Measurements from ENCODE around the gene FABP7. TPM values are rescaled to one million over a fixed set of nuclear protein-coding genes. Genes with fewer than 3 reads are reported as not detected.

FABP7 gene
- total and polyA plus RNA-seq, 2 of the 13 experiments (the other 11 are each of a cell fraction or from before 2014, with no cell fraction given), result not detected

DNA sequence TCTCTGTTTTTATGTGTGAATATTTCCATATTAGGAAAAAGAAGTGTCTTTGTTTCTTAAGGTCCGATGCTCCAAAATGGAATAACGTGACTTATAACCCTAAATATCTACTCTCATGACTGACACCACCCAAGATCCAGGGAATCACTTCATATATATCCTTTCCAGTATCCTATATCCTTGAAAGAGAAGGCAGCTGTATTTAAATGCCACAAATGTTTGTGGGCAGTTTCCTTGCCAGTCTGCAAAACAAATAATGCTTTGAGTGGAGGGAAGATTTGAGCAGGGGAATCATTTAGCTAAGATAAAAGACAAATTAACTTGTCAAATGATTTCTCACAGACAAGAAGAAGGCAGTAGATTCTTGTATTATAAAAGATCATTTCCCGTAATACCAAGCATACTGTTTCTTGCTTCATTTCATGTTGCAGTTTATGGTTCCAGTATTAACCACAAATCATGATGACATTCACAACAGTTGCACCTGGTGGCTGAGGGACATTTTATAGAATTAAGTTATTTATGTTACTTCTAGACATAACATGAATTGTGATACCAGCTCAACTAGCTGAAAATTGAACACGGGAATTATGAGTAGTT, 30.0 kb upstream of the FABP7 start:
- Histone ChIP-seq H3K36me3 (replicated peaks in 1 of 2; ENCODE audit: control insufficient read depth in 1 of 2, insufficient read depth in 2 of 2, low read length in 2 of 2) (no peaks in the 10 kb centered on the region), H2AFZ (ENCODE audit: low read length) (no peak overlapping the region), H3K27ac (ENCODE audit: extremely low read length, insufficient read depth, low read length) (no peak overlapping the region), H3K27me3 (ENCODE audit: control insufficient read depth in 1 of 2, insufficient read depth in 2 of 2, low read length in 2 of 2) (peaks cover 0 to 7% of the 10 kb centered on the region in 2 experiments; a peak in 2 of 5 replicates), H4K20me1 (ENCODE audit: insufficient read depth, low read length) (no peaks in the 10 kb centered on the region), H3K4me1 (ENCODE audit: insufficient read depth, low read length) (no peaks in the 10 kb centered on the region), H3K4me3 (replicated peaks in 1 of 3; ENCODE audit: insufficient read depth in 1 of 3, low read depth in 2 of 3, low read length in 3 of 3) (no peak overlapping the region), H3K9me3 (ENCODE audit: low read length) (no peaks in the 10 kb centered on the region), H3K4me2 (ENCODE audit: low read depth, low read length) (no peak overlapping the region), H3K79me2 (ENCODE audit: insufficient read depth, low read length) (no peaks in the 10 kb centered on the region), H3K9ac (ENCODE audit: insufficient read depth, low read depth, low read length) (no peak overlapping the region)
- 30% methylated on average over 4 of the region's 4 CpGs for WGBS (ENCODE audit: low lambda C conversion rate)
- in situ Hi-C loops (cut with HindIII; ENCODE audit: extremely low pct_ligation_motif_present, low pct_unique_long_range_greater_than_20kb), result loop anchor here (25.0 kb wide), 1 partner anchor 563 kb away; no protein-coding TSS in a partner anchor
- CTCF ChIA-PET (ENCODE audit: low intra/inter-chr PET ratio, low total read pairs), result no interaction called here
- ATAC-seq (no peak), FAIRE-seq (no peak), DNase-seq (ENCODE audit: low spot score) (no peak)
- intact Hi-C loops (cut with micrococcal nuclease; ENCODE audit: unreplicated experiment), result no loop called here
- TF ChIP-seq MTF2 (CRISPR knock-in tag; IDR thresholded peaks at IDR 0.05; ENCODE audit: borderline replicate concordance) (no peak), PHF21A (CRISPR knock-in tag; IDR thresholded peaks at IDR 0.05) (no peak), GATA4 (IDR thresholded peaks at IDR 0.05; ENCODE audit: borderline replicate concordance, low read depth) (no peak)
- POLR2A ChIA-PET, result no interaction called here
- no TSS peak for BruUV-seq (replicated peaks)

DNA sequence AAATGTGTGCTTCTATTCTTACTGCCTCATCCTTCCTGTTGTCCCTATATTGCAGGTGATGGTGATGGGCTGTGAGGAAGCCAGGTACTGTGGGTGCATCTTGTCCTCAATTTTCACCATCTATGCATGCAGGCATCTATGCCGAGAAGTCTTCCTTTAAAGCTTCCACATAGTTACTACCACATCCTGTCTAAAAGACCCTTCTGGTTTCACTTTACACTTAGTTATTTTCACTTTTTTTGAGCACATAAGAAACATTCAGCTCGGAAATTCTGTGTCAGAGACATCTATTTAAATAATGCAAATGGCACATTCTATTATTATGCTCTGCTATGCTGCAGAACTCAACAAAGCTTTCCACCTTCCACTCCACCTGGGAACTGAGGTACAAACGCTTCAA, 28.2 kb upstream of the FABP7 start:
- Histone ChIP-seq H3K4me3 (replicated peaks in 1 of 3; ENCODE audit: insufficient read depth in 1 of 3, low read depth in 2 of 3, low read length in 3 of 3) (no peak overlapping the region), H3K9ac (ENCODE audit: insufficient read depth, low read depth, low read length) (no peak overlapping the region), H3K79me2 (ENCODE audit: insufficient read depth, low read length) (no peaks in the 10 kb centered on the region), H3K27ac (ENCODE audit: extremely low read length, insufficient read depth, low read length) (no peak overlapping the region), H3K27me3 (ENCODE audit: control insufficient read depth in 1 of 2, insufficient read depth in 2 of 2, low read length in 2 of 2) (no peaks in the 10 kb centered on the region), H3K4me2 (ENCODE audit: low read depth, low read length) (no peak overlapping the region), H2AFZ (ENCODE audit: low read length) (no peak overlapping the region), H3K9me3 (ENCODE audit: low read length) (no peaks in the 10 kb centered on the region), H3K4me1 (ENCODE audit: insufficient read depth, low read length) (no peaks in the 10 kb centered on the region), H4K20me1 (ENCODE audit: insufficient read depth, low read length) (no peaks in the 10 kb centered on the region), H3K36me3 (replicated peaks in 1 of 2; ENCODE audit: control insufficient read depth in 1 of 2, insufficient read depth in 2 of 2, low read length in 2 of 2) (no peaks in the 10 kb centered on the region)
- intact Hi-C loops (cut with micrococcal nuclease; ENCODE audit: unreplicated experiment) (no loop called here), in situ Hi-C loops (cut with HindIII; ENCODE audit: extremely low pct_ligation_motif_present, low pct_unique_long_range_greater_than_20kb) (no loop called here)
- 2% methylated on average over 3 of the region's 3 CpGs for WGBS (ENCODE audit: low lambda C conversion rate)
- ChIA-PET POLR2A (interaction anchor here (1.1 kb wide), 1 partner anchor 38 kb away, joined by 3 read pairs; the partner anchor contains the start of gene SMPDL3A), CTCF (ENCODE audit: low intra/inter-chr PET ratio, low total read pairs) (no interaction called here)
- no peak for FAIRE-seq
- no TSS peak for BruUV-seq (replicated peaks)
- TF ChIP-seq ZIK1 (CRISPR knock-in tag; IDR thresholded peaks at IDR 0.05; ENCODE audit: borderline replicate concordance, low read depth) (no peak), SRSF1 (optimal IDR thresholded peaks at IDR 0.05; ENCODE audit: low read depth, low read length) (no peak), ZNF335 (CRISPR knock-in tag; IDR thresholded peaks at IDR 0.05) (no peak), KDM4B (CRISPR knock-in tag; IDR thresholded peaks at IDR 0.05) (no peak), ATRX (CRISPR knock-in tag; IDR thresholded peaks at IDR 0.05; ENCODE audit: borderline replicate concordance) (no peak), THYN1 (CRISPR knock-in tag; IDR thresholded peaks at IDR 0.05; ENCODE audit: borderline replicate concordance, low read depth) (no peak), HNRNPK (IDR thresholded peaks at IDR 0.05; ENCODE audit: low read depth, low read length, poor library complexity, severe bottlenecking) (no peak), ADNP (CRISPR knock-in tag; IDR thresholded peaks at IDR 0.05) (no peak), HNF4G (IDR thresholded peaks at IDR 0.05; ENCODE audit: borderline replicate concordance, low read depth, low read length) (no peak), HNF4G (CRISPR knock-in tag; IDR thresholded peaks at IDR 0.05; ENCODE audit: borderline replicate concordance, low read depth) (no peak), MEIS2 (CRISPR knock-in tag; IDR thresholded peaks at IDR 0.05) (no peak), CEBPG (CRISPR knock-in tag; IDR thresholded peaks at IDR 0.05) (no peak)
- TF ChIP-seq, protein P1, sequence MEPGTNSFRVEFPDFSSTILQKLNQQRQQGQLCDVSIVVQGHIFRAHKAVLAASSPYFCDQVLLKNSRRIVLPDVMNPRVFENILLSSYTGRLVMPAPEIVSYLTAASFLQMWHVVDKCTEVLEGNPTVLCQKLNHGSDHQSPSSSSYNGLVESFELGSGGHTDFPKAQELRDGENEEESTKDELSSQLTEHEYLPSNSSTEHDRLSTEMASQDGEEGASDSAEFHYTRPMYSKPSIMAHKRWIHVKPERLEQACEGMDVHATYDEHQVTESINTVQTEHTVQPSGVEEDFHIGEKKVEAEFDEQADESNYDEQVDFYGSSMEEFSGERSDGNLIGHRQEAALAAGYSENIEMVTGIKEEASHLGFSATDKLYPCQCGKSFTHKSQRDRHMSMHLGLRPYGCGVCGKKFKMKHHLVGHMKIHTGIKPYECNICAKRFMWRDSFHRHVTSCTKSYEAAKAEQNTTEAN (CRISPR knock-in tag; conservative IDR thresholded peaks at IDR 0.05), result no peak
- TF ChIP-seq, protein P2, sequence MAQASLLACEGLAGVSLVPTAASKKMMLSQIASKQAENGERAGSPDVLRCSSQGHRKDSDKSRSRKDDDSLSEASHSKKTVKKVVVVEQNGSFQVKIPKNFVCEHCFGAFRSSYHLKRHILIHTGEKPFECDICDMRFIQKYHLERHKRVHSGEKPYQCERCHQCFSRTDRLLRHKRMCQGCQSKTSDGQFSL (CRISPR knock-in tag; IDR thresholded peaks at IDR 0.05), result no peak
- DNase-seq (ENCODE audit: low spot score), result no peak
- ATAC-seq, result no peak
